PC-9 (cell line): ENCODE measurements around the gene SLC35F3. TPM values are rescaled to one million over a fixed set of nuclear protein-coding genes. Genes with fewer than 3 reads are reported as not detected.

Experiments
- BruUV-seq: library from RNA; stranded (reverse); fragments of 400-500 nt; replicated peaks from 2 replicates; lab custom pipeline; 2021; lab: Mats Ljungman, UMichigan
- CTCF ChIA-PET: fragments of 300-600 bp; sonication (Branson Sonifier 250); formaldehyde crosslinking; loops from one replicate; lab custom pipeline; 2022; ENCODE audit warnings: antibody characterized with exemption; lab: Charles Lee
- POLR2A ChIA-PET: fragments of 300-600 bp; sonication (Branson Sonifier 250); formaldehyde crosslinking; loops from one replicate; lab custom pipeline; 2022; ENCODE audit warnings: antibody characterized with exemption; ENCODE audit not compliant: unreplicated experiment; lab: Charles Lee
- DNase-seq, 2 experiments: peaks; one replicate each; pipeline versions ENCODE4 v3.0.0 to v3.0.0-alpha.2; 2015 to 2022; ENCODE audit warnings: mixed read lengths in 1 of 2
- H2AFZ ChIP-seq: fragments of 200-600 bp; sonication (generic); 2 replicates; pipeline ENCODE4 v1.8.1; 2017; ENCODE audit warnings: antibody characterized with exemption
- H3F3A ChIP-seq: fragments of 200-600 bp; sonication (generic); 2 replicates; pipeline ENCODE4 v1.8.1; 2017; ENCODE audit warnings: antibody characterized with exemption, mild to moderate bottlenecking, low read depth; ENCODE audit not compliant: insufficient read depth
- H3K27ac ChIP-seq: fragments of 200-600 bp; sonication (generic); 2 replicates; pipeline ENCODE4 v1.6.1; 2016; ENCODE audit warnings: mixed run types
- H3K27me3 ChIP-seq: fragments of 200-600 bp; sonication (generic); 2 replicates; pipeline ENCODE4 v1.6.1; 2016; ENCODE audit warnings: low read depth, mixed run types; ENCODE audit not compliant: insufficient read depth
- H3K36me3 ChIP-seq: fragments of 200-600 bp; sonication (generic); 2 replicates; pipeline ENCODE4 v1.6.1; 2016; ENCODE audit warnings: low read depth, mixed run types
- H3K4me1 ChIP-seq: fragments of 200-600 bp; sonication (generic); replicated peaks from 2 replicates; pipeline ENCODE4 v1.6.1; 2016; ENCODE audit warnings: mixed run types; ENCODE audit not compliant: insufficient read depth
- H3K4me2 ChIP-seq: fragments of 200-600 bp; sonication (generic); 2 replicates; pipeline ENCODE4 v1.6.1; 2017; ENCODE audit warnings: mixed run types
- H3K4me3 ChIP-seq: fragments of 200-600 bp; sonication (generic); 2 replicates; pipeline ENCODE4 v1.6.1; 2016; ENCODE audit warnings: mixed run types
- H3K79me2 ChIP-seq: fragments of 200-600 bp; sonication (generic); 2 replicates; pipeline ENCODE4 v1.6.1; 2017; ENCODE audit warnings: low read depth, mixed run types
- H3K9me2 ChIP-seq: fragments of 200-600 bp; sonication (generic); 2 replicates; pipeline ENCODE4 v1.8.1; 2017; ENCODE audit warnings: mild to moderate bottlenecking; ENCODE audit not compliant: insufficient read depth
- H3K9me3 ChIP-seq: fragments of 200-600 bp; sonication (generic); 2 replicates; pipeline ENCODE4 v1.8.1; 2016; ENCODE audit warnings: low read depth; ENCODE audit not compliant: insufficient read depth
- H4K20me1 ChIP-seq: fragments of 200-600 bp; sonication (generic); 2 replicates; pipeline ENCODE4 v1.8.1; 2017; ENCODE audit not compliant: insufficient read depth
- EZH2 ChIP-seq: fragments of 200-600 bp; sonication (generic); IDR thresholded peaks from 2 replicates; pipeline ENCODE4 v1.8.0; 2017; ENCODE audit warnings: antibody characterized with exemption, low read depth
- intact Hi-C: fragments of 100-400 bp; cut with micrococcal nuclease; formaldehyde crosslinking; loops from one replicate; pipeline ENCODE4 v1.10.0; 2022; ENCODE audit not compliant: unreplicated experiment
- total RNA-seq: library from RNA; stranded (reverse); gene quantifications from 2 replicates; pipeline ENCODE4 v1.2.3, GENCODE V29; 2021
- TF ChIP-seq, protein P1 (sequence below): fragments of 200-600 bp; sonication (generic); conservative IDR thresholded peaks from 2 replicates; pipeline ENCODE4 v1.6.1; 2017; ENCODE audit warnings: mixed run types, antibody characterized with exemption, mild to moderate bottlenecking, moderate library complexity

Gene SLC35F3
- total RNA-seq, 1 experiment from 2014 or later, result 6.1 TPM

DNA sequence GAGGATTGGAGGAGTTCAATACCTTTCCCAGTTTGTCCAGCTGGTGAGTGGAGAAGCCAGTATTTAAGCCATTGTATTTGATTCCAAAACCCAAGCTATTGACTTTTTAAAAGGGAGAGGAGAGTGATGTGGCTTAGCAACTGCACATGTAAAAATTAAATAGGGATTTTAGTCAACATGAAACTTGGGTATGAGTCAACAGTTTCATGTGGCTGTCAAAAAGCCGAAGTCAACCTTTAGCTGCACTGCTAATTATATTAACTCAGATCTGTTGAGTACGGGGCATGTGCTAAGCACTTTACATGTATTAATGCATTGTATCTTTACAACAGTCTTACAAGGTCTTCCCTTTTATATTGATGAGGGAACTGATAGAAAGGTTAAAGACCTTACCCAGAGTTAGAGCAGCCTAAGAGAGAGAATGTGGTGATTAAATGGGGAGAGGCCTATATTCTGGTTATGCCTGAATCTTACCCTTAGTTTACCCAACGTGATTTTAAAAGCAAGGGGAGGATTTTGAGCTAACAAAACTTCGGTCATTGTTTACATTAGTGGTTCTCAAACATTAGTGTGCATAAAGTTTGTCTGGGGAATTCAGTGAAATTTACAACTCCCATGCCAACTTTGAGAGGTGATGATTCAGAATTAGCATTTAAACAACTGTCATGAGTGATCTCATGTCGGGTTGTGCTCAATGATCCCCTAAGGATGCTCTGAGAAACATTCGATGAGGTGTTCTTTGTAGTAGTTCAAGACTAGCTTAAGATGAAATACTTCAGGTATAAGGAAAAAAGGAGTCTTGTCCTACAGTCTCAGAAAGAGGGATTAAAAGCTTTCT is 6.9 kb upstream of the SLC35F3 start:
- Histone ChIP-seq H3K9me3 (peaks cover 4% of the 10 kb centered on the region; the same call in 1 of the 2 replicates), H3K9me2 (no peaks in the 10 kb centered on the region), H4K20me1 (no peaks in the 10 kb centered on the region), H3K27ac (no peak overlapping the region), H3K79me2 (no peaks in the 10 kb centered on the region), H3K4me1 (no peaks in the 10 kb centered on the region), H3K36me3 (no peaks in the 10 kb centered on the region), H3K27me3 (no peaks in the 10 kb centered on the region), H3K4me2 (no peak overlapping the region), H3F3A (no peaks in the 10 kb centered on the region), H2AFZ (no peak overlapping the region), H3K4me3 (no peak overlapping the region)
- no TSS peak for BruUV-seq
- CTCF ChIA-PET, result no interaction called here
- POLR2A ChIA-PET, result no interaction called here
- TF ChIP-seq EZH2, result no peak
- TF ChIP-seq, protein P1, sequence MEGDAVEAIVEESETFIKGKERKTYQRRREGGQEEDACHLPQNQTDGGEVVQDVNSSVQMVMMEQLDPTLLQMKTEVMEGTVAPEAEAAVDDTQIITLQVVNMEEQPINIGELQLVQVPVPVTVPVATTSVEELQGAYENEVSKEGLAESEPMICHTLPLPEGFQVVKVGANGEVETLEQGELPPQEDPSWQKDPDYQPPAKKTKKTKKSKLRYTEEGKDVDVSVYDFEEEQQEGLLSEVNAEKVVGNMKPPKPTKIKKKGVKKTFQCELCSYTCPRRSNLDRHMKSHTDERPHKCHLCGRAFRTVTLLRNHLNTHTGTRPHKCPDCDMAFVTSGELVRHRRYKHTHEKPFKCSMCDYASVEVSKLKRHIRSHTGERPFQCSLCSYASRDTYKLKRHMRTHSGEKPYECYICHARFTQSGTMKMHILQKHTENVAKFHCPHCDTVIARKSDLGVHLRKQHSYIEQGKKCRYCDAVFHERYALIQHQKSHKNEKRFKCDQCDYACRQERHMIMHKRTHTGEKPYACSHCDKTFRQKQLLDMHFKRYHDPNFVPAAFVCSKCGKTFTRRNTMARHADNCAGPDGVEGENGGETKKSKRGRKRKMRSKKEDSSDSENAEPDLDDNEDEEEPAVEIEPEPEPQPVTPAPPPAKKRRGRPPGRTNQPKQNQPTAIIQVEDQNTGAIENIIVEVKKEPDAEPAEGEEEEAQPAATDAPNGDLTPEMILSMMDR, result no peak
- no peak for DNase-seq
- intact Hi-C loops, result no loop called here

DNA sequence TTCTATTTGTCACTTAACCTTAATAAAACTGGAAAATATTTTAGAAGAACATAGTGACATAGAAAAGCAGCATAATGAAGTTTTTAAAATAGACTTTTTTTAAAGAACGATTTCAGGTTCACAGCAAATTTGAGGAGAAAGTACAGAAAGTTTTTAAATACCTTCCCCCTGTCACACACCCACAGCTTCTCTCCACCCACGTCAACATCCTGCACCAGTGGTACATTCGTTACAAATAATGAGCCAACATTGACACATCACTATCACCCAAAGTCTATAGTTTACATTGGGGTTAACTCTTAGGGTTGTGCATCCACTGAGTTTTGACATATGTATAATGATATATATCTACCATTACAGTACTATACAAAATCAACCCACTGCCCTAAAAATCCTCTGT is 3.0 kb upstream of the SLC35F3 start:
- no peaks in the 10 kb centered on the region for H3K79me2 ChIP-seq
- intact Hi-C loops, result loop anchor here (5.0 to 10.0 kb wide), 4 partner anchors 99 to 607 kb away; partner anchors contain the start of gene PCNX2
- no peak overlapping the region for H3K27ac ChIP-seq
- no peak overlapping the region for H2AFZ ChIP-seq
- H3K4me3 ChIP-seq, result no peak overlapping the region
- CTCF ChIA-PET, result no interaction called here
- no TSS peak for BruUV-seq
- H3K36me3 ChIP-seq, result no peaks in the 10 kb centered on the region
- peaks cover 10% of the 10 kb centered on the region; the same call in 1 of the 2 replicates for H3F3A ChIP-seq
- no peak overlapping the region for H3K4me2 ChIP-seq
- no peak for TF ChIP-seq EZH2
- H4K20me1 ChIP-seq, result no peaks in the 10 kb centered on the region
- H3K9me3 ChIP-seq, result peaks cover 4% of the 10 kb centered on the region; the same call in 1 of the 2 replicates
- no peaks in the 10 kb centered on the region for H3K27me3 ChIP-seq
- H3K9me2 ChIP-seq, result 0 out of 2 replicates have a peak, but pooled peaks cover 3% of the 10 kb centered on the region
- POLR2A ChIA-PET, result no interaction called here
- H3K4me1 ChIP-seq, result peaks cover 5% of the 10 kb centered on the region; the same call in 1 of the 2 replicates
- DNase-seq, result no peak

DNA sequence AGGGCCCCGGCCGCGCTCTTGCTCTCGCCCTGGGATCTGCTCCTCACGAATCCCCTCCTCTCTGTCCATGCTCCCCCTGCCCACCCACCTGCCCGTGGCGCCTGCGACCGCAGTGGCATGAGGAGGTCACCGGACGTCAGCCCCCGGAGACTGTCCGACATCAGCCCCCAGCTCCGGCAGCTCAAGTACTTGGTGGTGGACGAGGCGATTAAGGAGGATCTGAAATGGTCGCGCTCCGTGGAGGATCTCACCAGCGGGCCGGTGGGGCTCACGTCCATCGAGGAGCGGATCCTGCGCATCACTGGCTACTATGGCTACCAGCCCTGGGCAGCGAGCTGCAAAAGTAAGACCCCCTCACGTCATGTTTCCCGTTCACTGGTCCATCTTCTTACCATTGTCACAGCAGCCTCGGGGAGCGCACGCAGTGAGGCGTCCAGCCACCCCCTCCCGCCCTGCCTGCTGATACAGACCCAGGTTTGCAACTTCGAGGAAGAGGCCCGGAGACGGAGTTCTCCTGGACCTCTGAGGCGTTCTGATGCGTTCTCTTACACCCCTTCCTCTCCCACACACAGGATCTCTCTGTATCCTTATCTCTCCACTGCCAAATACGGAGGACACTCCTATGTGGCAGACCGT is 1.1 kb downstream of the SLC35F3 start:
- Histone ChIP-seq H3K4me2 (peak overlapping the region; percentile 80), H3K4me1 (peaks cover 20% of the 10 kb centered on the region), H4K20me1 (no peaks in the 10 kb centered on the region), H3K9me2 (0 out of 2 replicates have a peak, but pooled peaks cover 3% of the 10 kb centered on the region), H3K4me3 (peak overlapping the region; percentile 82), H3F3A (peaks cover 28% of the 10 kb centered on the region; the same call in 1 of the 2 replicates), H2AFZ (peak overlapping the region; percentile 94), H3K79me2 (no peaks in the 10 kb centered on the region), H3K36me3 (no peaks in the 10 kb centered on the region), H3K27me3 (no peaks in the 10 kb centered on the region), H3K27ac (no peak overlapping the region), H3K9me3 (no peaks in the 10 kb centered on the region)
- intact Hi-C loops, result loop anchor here (2.0 to 10.0 kb wide), 6 partner anchors 113 to 611 kb away; partner anchors contain the start of gene PCNX2
- DNase-seq, result no peak
- ChIA-PET POLR2A (interaction anchor here (0.7 kb wide), 1 partner anchor 538 kb away, joined by 3 read pairs; no protein-coding TSS in a partner anchor), CTCF (interaction anchor here (0.6 to 1.3 kb wide), 3 partner anchors 161 to 547 kb away, joined by 3 to 5 read pairs (median 3); no protein-coding TSS in a partner anchor)
- BruUV-seq, result no TSS peak
- no peak for TF ChIP-seq EZH2
- TF ChIP-seq, protein P1, result no peak
